Adrenal gland (tissue), 5 donors: ENCODE measurements around the gene TMEM250.

Source experiments
- CTCF ChIP-seq, 6 experiments: fragments of 450-650 bp in 4 of 6; fragments of 200-600 bp in 2 of 6; sonication (generic) in 1 of 6; IDR thresholded peaks; 1 replicate in 5 of 6; 2 replicates in 1 of 6; pipeline versions ENCODE4 v1.5.1 to v1.8.0; 2016 to 2021; ENCODE audit warnings: antibody characterized with exemption in 6 of 6, mild to moderate bottlenecking in 2 of 6, moderate library complexity in 1 of 6
- POLR2A ChIP-seq, 2 donors: fragments of 450-650 bp; IDR thresholded peaks; one replicate each; pipeline ENCODE4 v1.6.1; 2017; ENCODE audit warnings: antibody characterized with exemption in 2 of 2, mild to moderate bottlenecking in 2 of 2, moderate library complexity in 1 of 2
- donor health status: DM: no; HTN: no; CAD: no.

- no peak for TF ChIP-seq CTCF (IDR thresholded peaks at IDR 0.05)
- no peak for TF ChIP-seq POLR2A (IDR thresholded peaks at IDR 0.05)
Observed at GRCh38 chr9:136074706-136075105, 44.0 kb downstream of the TMEM250 start.
